Kidney (tissue), 14 donors: ENCODE results near the gene MLPH. TPM values are rescaled to one million over a fixed set of nuclear protein-coding genes. Genes with fewer than 3 reads are reported as not detected.
A peak's percentile ranks its signal among the peaks of the same experiment; 100 is the strongest.

Experiments used
- DNase-seq, 5 donors: peaks; one replicate each; pipeline ENCODE4 v3.0.0-alpha.2; 2013 to 2020
- FAIRE-seq: peaks from 2 replicates; lab custom pipeline; 2012; peaks lifted over from hg19 to GRCh38; lab: Jason Lieb, UNC
- H3K27ac ChIP-seq, 2 donors: one replicate each; pipeline ENCODE4 v1.7.0; 2013; ENCODE audit warnings: low read depth in 2 of 2, low read length in 2 of 2, inconsistent platforms in 1 of 2
- H3K27me3 ChIP-seq: one replicate; pipeline ENCODE4 v1.7.1; 2013; ENCODE audit warnings: low read length, inconsistent platforms; ENCODE audit not compliant: control insufficient read depth, insufficient read depth
- H3K36me3 ChIP-seq, 3 donors: one replicate each; pipeline versions ENCODE4 v1.7.0 to v1.7.1; 2013; ENCODE audit warnings: low read length in 3 of 3, control low read depth in 1 of 3, inconsistent platforms in 1 of 3; ENCODE audit not compliant: insufficient read depth in 3 of 3, control insufficient read depth in 2 of 3
- H3K4me1 ChIP-seq, 3 donors: one replicate each; pipeline versions ENCODE4 v1.7.0 to v1.7.1; 2013; ENCODE audit warnings: low read length in 3 of 3, inconsistent platforms in 1 of 3, low read depth in 1 of 3; ENCODE audit not compliant: control insufficient read depth in 2 of 3, insufficient read depth in 2 of 3
- H3K4me3 ChIP-seq, 3 donors: one replicate each; pipeline versions ENCODE4 v1.7.0 to v1.8.1; 2013; ENCODE audit warnings: low read length in 3 of 3, control low read depth in 1 of 3, inconsistent platforms in 1 of 3
- H3K9ac ChIP-seq, 3 donors: one replicate each; pipeline versions ENCODE4 v1.7.0 to v1.7.1; 2013; ENCODE audit warnings: low read length in 3 of 3, control low read depth in 1 of 3, inconsistent platforms in 1 of 3
- H3K9me3 ChIP-seq, 3 donors: one replicate each; pipeline versions ENCODE4 v1.7.0 to v1.7.1; 2013; ENCODE audit warnings: low read length in 3 of 3, control low read depth in 1 of 3, inconsistent platforms in 1 of 3; ENCODE audit not compliant: control insufficient read depth in 2 of 3, insufficient read depth in 1 of 3
- CTCF ChIP-seq: IDR thresholded peaks from 3 replicates; pipeline ENCODE4 v1.5.1; 2012; ENCODE audit warnings: mild to moderate bottlenecking, moderate library complexity, borderline replicate concordance; ENCODE audit not compliant: insufficient read depth; ENCODE audit errors: extremely low read depth
- intact Hi-C: fragments of 100-400 bp; cut with DNase I; formaldehyde crosslinking; loops from one replicate; pipeline ENCODE4 v1.11.1; 2022
- polyA plus RNA-seq: library from polyadenylated mRNA; stranded (reverse); fragments of 350-450 nt; fragmentation: Illumina TruSeq; extraction: RNeasy Lipid Tissue Mini Kit (QIAGEN cat#74804); gene quantifications from one replicate; pipeline ENCODE4 v1.2.3, GENCODE V29; 2014; ENCODE audit warnings: low read depth, low replicate concordance; ENCODE audit not compliant: insufficient read depth
- total RNA-seq: library from RNA; stranded (reverse); fragmentation: NEBNext Ultra II Directional; extraction: Animal tissue kit (Norgen Biotek cat#: 25700); gene quantifications from one replicate; pipeline ENCODE4 v1.2.1, GENCODE V29; 2021
- donor health status: control.
- donor health status: control.
- donor health status: control.
- donor health status: control.
- donor health status: control.
- donor health status: DM: yes; HTN: yes; CAD: no.
- donor health status: Normal renal cell carcinoma (clear cell type).

The MLPH gene
- total and polyA plus RNA-seq, 2 donors from 2014 or later, result 4.6 to 9.6 TPM

- H3K4me1 ChIP-seq, result peaks cover 0 to 10% (median 7%) of the 10 kb centered on the region in 3 donors
- FAIRE-seq (no peak), DNase-seq (no peak)
- no peaks in the 10 kb centered on the region for H3K9me3 ChIP-seq
- H3K27me3 ChIP-seq, result no peaks in the 10 kb centered on the region
- peaks cover 0 to 19% (median 10%) of the 10 kb centered on the region in 3 donors for H3K36me3 ChIP-seq
- TF ChIP-seq CTCF, result no peak
- H3K27ac ChIP-seq, result no peak overlapping the region
- no peak overlapping the region for H3K9ac ChIP-seq
- intact Hi-C loops, result no loop called here
- H3K4me3 ChIP-seq, result no peak overlapping the region
Measured at GRCh38 chr2:237577458-237577857, 90.4 kb downstream of the MLPH start.

GRCh38 chr2:237577956-237578870 is 91.2 kb downstream of the MLPH start:
- no peak overlapping the region for H3K9ac ChIP-seq
- no peak overlapping the region for H3K27ac ChIP-seq
- H3K27me3 ChIP-seq, result no peaks in the 10 kb centered on the region
- peaks cover 0 to 12% (median 7%) of the 10 kb centered on the region in 3 donors for H3K4me1 ChIP-seq
- H3K4me3 ChIP-seq, result no peak overlapping the region
- no peak for TF ChIP-seq CTCF
- H3K9me3 ChIP-seq, result no peaks in the 10 kb centered on the region
- peaks cover 0 to 19% (median 10%) of the 10 kb centered on the region in 3 donors for H3K36me3 ChIP-seq
- FAIRE-seq (no peak), DNase-seq (no peak)
- intact Hi-C loops, result no loop called here

GRCh38 chr2:237581326-237581725 is 94.3 kb downstream of the MLPH start:
- Histone ChIP-seq H3K4me3 (no peak overlapping the region), H3K9me3 (no peaks in the 10 kb centered on the region), H3K4me1 (peaks cover 0 to 16% (median 7%) of the 10 kb centered on the region in 3 donors), H3K27ac (no peak overlapping the region), H3K36me3 (peaks cover 0 to 19% (median 12%) of the 10 kb centered on the region in 3 donors), H3K9ac (peak overlapping the region in 1 of 3 donors; percentile 35), H3K27me3 (no peaks in the 10 kb centered on the region)
- FAIRE-seq, result no peak
- TF ChIP-seq CTCF, result no peak
- intact Hi-C loops, result loop anchor here (10.0 kb wide), 1 partner anchor 163 kb away; no protein-coding TSS in a partner anchor
- peak in 1 of 5 donors; percentile 53 for DNase-seq
